C4-2B (cell line): Measurements from ENCODE around the gene PRR5L.

Experiments used
- CTCF ChIP-seq: fragments of 450-650 bp; conservative IDR thresholded peaks from 2 replicates; pipeline ENCODE4 v1.5.1; 2017; ENCODE audit warnings: mild to moderate bottlenecking
- ZFX ChIP-seq: fragments of 450-650 bp; IDR thresholded peaks from 2 replicates; pipeline ENCODE4 v1.6.1; 2017

GRCh38 chr11:36452961-36453360 lies 156.9 kb downstream of the PRR5L start:
- TF ChIP-seq CTCF (no peak), ZFX (no peak)
